Amniotic stem cell (primary cell): ENCODE measurements around the gene IKBKE.
A peak's percentile ranks its signal among the peaks of the same experiment; 100 is the strongest.

Experiments used
- DNase-seq: peaks from one replicate; lab custom pipeline; 2025; lab: John Stamatoyannopoulos, UW

Gene IKBKE

DNA sequence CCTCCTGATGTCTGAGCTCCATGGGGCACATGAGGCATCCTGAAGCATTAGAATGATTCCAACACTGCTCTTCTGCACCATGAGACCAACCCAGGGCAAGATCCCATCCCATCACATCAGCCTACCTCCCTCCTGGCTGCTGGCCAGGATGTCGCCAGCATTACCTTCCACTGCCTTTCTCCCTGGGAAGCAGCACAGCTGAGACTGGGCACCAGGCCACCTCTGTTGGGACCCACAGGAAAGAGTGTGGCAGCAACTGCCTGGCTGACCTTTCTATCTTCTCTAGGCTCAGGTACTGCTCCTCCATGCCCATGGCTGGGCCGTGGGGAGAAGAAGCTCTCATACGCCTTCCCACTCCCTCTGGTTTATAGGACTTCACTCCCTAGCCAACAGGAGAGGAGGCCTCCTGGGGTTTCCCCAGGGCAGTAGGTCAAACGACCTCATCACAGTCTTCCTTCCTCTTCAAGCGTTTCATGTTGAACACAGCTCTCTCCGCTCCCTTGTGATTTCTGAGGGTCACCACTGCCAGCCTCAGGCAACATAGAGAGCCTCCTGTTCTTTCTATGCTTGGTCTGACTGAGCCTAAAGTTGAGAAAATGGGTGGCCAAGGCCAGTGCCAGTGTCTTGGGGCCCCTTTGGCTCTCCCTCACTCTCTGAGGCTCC is 26.0 kb downstream of the IKBKE start:
- no peak for DNase-seq

DNA sequence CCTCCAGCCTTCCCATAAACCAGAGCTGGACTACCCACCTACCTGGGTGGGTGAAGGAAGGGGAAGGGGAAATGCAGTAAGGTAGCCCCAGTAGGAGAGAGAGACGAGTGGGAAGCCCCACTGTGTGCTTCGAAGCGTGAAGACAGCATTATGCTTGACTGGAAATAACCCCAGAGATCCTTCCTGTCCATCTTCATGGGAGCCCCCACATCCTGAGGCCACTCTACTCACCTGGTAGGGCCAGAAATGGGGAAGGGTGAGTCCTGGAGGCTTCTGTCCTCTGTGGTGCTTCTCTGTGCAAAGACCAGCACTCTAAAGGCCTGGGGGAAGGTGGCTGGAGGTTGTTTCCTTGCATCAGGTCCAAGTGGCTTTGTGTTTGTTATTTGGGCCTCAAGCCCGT is 27.1 kb downstream of the IKBKE start:
- no peak for DNase-seq

GRCh38 chr1:206497774-206498173 is 27.5 kb downstream of the IKBKE start:
- no peak for DNase-seq

DNA sequence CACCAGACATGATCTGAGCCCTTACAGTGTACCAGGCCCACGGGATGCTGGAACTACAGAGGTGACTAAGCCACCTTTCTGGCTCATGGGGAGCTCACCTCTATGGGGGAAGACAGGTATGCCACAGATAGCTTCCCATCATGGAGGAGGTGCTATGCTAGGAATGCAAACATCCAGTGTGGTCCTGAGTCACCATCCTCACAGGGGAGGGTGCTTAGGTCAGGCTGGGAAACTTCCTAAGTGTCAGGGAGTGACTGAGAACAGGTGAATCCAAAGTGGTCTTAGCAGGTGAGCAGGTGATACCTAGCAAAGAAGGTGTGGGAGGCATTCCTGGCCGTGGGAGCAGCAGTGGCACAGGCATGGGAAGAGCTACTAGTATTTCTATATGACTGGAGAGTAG is 28.4 kb downstream of the IKBKE start:
- DNase-seq: no peak

DNA sequence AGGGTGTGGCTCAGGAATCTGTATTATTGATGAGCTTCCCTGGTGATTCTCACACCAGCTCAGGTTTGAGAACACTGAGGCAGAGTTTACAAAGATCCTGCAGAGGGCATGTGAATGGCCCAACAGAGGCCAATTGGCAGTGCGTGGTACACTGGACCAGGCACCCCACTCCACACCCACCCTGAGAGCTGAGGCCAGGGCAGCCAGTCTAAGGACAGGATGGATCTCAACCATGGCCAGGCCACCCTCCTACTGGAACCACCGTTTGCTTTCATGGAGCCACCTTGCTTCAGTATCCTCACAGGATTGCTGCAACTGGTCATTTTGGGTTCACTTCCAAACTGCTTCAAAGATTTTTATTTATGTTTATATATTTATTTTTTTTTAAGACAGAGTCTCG is 29.8 kb downstream of the IKBKE start:
- DNase-seq: no peak

- DNase-seq: no peak
Observed at GRCh38 chr1:206501881-206502280, 31.6 kb downstream of the IKBKE start.

DNA sequence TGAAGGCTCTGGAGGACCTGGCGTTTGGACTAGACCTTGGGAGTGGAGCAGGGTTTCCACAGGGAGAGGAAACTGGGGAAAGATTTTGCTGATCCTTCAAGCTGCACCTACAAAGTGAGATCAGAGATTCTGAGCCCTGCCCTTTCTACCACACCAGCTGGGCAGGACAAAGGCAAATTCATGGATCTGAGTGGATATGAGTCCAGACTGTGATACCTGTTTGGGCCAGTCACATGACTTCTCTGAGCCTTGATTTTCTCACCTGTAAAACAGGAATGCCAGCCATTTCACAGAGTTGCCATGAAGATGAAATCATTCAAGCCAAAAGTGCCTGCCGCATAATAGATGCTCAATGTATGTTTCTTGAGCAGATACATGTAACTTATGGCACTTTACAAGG is 32.1 kb downstream of the IKBKE start:
- no peak for DNase-seq

GRCh38 chr1:206502812-206503211 is 32.5 kb downstream of the IKBKE start:
- no peak for DNase-seq

DNA sequence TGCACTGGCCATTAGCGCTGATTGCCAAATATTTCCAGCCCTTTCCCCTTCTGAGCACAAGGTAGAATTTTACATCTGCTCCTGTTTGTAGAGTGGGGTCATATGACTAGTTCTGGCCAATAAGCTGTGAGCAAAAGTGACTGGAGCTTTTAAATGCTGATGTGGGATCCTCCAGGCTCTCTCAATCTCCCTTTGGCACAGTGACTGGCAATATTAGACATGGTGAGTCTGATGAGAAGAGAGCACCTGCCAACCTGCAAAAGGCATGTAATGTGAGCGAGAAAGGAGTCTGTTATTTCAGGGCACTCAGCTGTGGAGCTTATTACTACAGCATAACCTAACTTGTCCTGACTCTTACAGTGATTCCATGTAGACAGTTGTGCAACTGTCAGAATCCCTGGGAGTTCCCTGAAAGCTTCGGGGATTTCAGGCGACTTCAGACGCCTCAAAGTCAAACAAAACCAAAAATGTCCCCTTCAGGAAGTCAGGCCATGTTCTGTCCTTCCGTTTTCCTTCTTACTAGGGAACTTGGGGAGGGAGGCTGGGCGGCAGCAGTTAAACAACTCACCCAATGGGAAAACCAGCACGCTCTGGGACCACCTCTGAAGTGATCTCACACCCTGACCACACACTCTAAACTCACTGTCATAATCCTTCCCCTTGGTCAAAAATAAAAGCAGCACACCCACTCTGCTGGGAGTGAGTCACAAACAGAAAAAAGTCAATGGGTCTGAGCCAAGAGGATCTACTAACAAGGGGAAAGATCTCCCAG is 33.5 kb downstream of the IKBKE start:
- peak; percentile 53 for DNase-seq

DNA sequence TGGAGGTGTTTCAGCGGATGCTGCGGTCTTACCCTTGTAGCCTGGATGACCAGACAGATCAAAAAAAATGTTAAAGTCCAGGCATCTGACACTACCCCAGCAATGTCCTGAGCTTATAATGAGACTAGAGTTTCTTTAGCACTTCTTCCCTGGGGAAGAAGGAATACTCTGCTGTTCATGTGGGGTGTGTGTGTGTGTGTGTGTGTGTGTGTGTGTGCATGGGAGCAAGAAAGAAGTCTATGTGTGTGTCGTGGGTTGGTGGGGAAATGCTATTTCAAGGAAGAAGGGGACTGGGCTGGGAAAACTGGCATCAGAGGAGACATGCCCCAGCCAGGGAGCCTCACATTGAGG is 34.1 kb downstream of the IKBKE start:
- no peak for DNase-seq

DNA sequence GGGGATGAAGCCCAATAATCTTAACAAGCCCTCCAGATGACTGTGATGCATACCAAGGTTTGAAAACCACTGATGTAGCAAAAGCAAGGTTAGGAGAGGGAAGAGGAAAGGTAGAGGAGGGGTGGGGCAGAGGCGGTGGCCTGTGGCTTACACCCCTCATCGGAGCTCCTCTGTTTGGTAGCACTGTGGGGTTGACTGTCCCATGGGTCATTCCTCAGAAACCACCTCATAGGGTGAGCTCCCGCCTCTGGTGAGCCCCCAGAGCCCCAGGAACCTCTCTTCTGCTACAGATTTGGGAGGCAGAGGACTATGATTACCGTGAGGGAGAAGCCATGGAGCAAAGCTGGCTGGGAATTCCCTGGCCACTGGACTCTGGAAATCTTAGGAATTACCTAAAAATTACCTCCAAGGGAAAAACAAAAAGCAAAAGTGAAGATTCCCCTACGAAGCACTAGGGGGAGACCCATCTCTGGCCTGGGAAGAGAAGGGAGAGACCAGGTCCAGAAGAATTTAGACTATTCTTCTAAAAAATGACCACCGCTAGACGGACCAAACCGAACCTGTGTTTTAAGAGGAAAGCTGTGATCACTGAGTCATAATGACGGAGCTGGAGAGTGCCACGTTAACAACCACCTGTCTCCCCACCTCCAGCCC is 35.6 kb downstream of the IKBKE start:
- no peak for DNase-seq

GRCh38 chr1:206506405-206507283 is 36.4 kb downstream of the IKBKE start:
- DNase-seq: no peak

DNA sequence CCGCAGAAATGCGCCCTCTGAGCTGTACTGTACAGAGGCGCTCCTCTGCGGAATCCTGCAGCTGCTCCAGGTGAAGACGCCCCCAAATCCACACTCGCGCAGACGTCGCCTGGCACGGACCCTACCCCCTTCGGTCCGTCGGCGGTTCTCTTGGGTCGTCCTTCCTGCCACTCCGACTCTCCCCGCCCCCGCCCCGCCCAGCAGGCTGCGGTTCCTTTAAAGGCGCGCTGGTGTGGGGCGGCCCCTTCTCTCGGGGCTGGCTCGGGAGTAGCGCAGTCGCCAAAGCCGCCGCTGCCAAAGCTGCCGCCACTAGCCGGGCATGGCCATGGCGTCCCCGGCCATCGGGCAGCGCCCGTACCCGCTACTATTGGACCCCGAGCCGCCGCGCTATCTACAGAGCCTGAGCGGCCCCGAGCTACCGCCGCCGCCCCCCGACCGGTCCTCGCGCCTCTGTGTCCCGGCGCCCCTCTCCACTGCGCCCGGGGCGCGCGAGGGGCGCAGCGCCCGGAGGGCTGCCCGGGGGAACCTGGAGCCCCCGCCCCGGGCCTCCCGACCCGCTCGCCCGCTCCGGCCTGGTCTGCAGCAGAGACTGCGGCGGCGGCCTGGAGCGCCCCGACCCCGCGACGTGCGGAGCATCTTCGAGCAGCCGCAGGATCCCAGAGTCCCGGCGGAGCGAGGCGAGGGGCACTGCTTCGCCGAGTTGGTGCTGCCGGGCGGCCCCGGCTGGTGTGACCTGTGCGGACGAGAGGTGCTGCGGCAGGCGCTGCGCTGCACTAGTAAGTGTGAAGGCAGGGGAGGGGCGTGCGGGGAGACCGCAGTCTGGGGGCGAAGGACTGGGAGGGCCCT is 37.2 kb downstream of the IKBKE start, which contains the start of gene RASSF5:
TSS of gene RASSF5 (plus strand) at position 248 of the 846 bp plus-strand sequence. CDS start at position 320, 72 bp downstream.
- no peak for DNase-seq

DNA sequence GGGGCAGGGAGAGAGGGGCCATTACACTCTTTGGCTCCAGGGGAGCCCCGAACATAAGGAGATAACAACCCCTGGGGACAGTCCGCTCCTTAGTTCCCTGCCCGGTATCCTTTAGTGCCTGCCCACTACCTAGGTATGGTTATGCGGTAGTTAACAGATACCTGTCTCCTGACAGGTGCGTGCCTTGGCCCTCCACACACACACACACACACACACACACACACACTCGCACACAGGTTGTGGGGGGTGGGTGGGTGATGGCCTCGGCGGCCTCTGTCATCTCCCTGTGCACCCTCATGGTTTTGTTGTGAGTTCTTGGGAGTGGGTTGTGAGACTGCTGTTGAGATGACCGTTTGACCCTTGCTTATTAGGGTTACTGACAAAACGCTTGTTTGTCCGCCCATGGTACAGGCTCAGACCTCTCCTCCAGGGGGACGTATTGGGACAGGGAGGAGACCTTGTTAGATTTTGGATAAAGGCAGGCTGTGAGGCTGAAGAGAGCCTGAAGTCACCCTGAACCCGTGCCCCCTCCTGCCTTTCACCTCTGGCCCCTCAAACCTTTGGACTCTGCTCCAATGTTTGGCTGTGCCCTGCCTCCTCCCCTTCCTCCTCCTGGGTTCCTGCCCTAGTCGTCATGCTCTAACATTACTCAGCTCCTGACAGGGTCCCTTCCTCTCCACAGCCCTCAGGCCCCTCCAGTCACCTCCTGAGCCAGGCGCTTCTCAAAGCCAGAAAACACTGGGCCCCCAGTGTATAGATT is 38.0 kb downstream of the IKBKE start:
- DNase-seq: no peak

- DNase-seq: no peak
Observed at GRCh38 chr1:206508956-206509355, 38.7 kb downstream of the IKBKE start.

DNA sequence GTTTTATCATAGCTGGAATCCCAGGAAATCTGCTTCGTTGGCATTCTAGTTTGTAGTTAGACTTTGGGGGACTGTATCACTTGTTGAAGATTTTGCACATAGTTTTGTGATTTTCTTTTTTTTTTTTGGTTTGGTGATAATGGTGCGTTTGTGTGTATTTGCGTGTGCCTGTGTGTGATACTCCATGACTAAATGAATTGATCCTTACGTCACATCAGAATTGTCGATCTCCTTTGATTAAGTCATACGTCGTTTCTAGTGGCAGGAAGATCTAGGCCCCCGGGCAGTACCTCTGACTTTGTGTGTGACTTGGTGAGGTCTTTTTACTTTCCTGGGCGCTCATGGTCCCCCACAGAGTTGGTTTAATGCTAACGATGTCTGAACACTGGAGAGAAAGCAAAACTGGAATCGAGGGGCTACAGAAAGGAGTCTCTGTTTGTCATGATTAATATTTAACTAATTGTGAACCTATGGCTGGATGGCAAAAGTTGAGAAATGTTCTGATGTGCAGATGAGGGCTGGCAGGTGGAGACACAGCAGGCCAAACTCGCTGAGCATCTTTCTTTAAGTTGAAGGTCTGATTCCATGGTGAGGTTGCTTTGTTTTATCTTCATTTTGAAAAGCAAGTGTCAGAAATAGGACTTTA is 39.5 kb downstream of the IKBKE start:
- DNase-seq: no peak

GRCh38 chr1:206510371-206510770 is 40.1 kb downstream of the IKBKE start:
- no peak for DNase-seq

- DNase-seq: no peak
Observed at GRCh38 chr1:206511362-206512057, 41.2 kb downstream of the IKBKE start.
